SW480 (cell line): ENCODE measurements around the gene CXorf58.

ENCODE experiments used
- DNase-seq: peaks from one replicate; pipeline ENCODE4 v3.0.0-alpha.2; 2016; ENCODE audit warnings: low spot score

Gene CXorf58

DNA sequence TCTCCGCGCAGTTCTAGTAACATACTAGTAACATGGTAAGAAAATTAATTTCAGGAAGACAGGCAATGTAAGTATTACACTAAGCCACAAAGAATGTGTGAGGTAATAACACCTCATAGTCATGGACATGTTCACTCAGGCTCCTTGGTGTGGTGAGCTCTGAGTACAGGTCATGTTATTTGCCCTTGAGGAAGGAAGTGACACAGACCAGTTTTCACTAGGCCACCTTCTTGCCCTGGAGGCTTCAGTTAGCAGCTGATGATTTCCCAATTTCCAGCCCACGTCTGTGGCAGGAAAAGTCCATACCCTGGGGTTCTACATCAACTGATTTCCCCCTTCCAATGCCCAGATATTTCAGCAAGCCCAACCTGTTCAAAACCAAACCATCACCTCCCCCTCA is 6.7 kb upstream of the CXorf58 start:
- peak; percentile 80 for DNase-seq

GRCh38 chrX:23901805-23902204 is 6.0 kb upstream of the CXorf58 start:
- DNase-seq: peak; percentile 90

- DNase-seq: peak; percentile 74
These were observed 5.4 kb upstream of the CXorf58 start for GRCh38 chrX:23902419-23902818.

GRCh38 chrX:23904096-23904495 is 3.7 kb upstream of the CXorf58 start:
- no peak for DNase-seq

GRCh38 chrX:23907111-23907497 is 702 bp upstream of the CXorf58 start:
- peak; percentile 27 for DNase-seq

DNA sequence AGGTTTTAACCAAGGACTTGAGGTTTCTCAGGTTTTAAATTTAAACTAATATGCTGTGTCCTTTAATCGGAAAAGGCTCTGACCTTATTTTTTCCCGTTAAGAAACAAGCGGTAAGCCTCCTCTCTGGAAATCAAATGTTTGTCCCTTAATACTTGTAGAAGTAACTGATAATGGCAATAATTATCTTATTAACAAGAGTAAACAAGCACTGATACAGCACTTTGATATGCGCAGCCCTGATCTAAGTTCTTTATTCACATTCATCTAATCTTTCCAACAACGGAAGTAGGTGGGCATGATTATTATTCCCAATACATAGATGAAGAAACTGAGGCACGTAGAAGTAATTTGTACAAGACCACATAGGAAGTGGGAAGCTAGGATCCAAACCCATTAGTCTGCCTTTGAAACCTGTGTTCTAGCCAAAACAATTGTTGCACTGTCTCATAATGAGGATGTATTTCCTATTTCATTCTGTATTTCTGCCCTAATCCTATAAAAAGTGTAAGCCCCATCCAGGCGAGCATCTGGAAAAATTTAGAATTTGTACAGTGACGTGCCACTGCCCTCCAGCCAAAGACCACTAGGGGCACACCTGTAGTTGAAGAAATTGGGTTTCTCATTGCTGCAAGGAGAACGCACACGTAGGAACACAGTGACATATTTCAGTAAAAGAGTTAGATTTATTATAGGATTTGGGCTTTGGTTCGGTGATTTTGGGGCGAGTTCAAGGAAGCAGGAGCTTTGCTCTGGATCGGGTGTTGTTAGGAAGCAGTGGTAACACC is 606 bp downstream of the CXorf58 start:
- peak; percentile 28 for DNase-seq

DNA sequence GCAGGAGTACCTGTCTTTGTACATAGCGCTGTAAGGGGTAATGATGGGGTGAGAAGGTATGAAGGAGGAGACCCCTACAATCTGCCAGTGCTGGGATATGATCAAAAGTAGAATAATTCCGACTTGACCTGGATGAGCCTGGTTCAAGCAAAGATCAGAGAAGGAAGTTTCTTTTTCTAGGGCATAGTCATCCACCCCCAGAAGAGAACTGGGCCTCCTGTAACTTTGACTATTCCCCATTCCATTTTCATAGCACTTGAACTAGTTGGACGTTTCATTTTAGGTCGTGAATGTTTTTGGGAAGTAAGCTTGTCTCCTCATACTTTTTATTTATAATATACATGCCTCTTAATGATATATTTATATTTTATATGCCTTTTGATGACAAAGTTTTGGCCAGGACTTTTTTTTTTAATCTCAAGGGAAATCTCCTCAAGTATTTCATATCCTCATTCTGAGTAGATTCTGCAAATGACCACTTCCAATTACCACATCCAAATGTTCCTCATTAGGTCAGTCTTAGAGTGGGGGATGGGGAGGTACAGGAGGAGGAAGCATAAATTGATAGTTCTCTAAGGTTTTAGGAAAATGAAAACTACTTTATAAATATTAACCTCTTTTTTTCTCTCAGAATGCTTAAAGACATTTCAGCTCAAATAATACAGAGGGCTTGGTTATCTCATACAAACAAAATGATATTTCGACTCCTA is 3.5 kb downstream of the CXorf58 start:
- DNase-seq: no peak

- DNase-seq: no peak
These were observed 11.3 kb downstream of the CXorf58 start for GRCh38 chrX:23919148-23919547.

DNA sequence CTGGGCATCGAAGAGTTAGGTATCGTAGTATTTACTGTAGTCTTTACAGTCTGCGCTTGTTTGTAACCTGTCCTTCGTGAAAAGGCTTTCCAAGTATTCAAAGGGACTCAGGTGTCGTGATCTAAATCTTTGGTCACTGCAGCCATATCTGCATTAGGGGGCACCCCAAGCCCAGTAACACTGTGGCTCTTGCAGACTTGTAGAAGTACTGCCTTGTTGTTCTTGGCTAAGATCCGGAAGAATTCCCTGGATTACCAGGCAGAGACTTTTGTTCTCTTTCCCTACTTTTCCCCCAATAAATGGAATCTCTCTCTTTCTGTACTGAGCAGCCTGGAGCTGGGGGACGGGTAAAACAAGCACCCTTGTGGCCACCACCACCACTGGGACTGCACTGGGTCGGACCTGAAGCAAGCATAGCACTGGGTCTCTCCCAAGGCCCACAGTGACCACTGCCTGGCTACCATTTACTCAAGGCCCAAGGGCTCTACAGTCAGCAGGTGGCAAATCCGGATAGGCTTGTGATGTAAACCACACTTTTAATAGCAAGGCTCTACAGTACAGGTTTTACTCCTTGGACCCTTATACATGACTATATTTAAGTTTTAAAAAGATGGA is 12.0 kb downstream of the CXorf58 start:
- DNase-seq: no peak

DNA sequence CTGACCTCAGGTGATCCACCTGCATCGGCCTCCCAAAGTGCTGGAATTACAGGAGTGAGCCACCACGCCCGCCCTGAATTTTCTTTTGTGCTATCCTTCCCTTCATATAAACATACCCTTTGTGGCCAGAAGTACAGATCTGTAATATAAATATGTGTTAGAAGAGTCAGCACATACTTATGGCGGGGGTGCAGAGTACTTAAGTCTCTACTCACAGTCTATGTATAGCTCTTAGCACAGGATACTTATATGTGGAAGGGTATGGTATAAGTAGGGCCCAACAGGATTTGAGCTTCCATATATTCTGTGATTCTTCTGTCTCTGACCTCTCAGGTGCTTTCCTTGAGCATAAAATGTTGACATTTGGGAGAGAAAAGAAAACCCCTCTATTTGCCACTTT is 18.2 kb downstream of the CXorf58 start:
- DNase-seq: no peak

DNA sequence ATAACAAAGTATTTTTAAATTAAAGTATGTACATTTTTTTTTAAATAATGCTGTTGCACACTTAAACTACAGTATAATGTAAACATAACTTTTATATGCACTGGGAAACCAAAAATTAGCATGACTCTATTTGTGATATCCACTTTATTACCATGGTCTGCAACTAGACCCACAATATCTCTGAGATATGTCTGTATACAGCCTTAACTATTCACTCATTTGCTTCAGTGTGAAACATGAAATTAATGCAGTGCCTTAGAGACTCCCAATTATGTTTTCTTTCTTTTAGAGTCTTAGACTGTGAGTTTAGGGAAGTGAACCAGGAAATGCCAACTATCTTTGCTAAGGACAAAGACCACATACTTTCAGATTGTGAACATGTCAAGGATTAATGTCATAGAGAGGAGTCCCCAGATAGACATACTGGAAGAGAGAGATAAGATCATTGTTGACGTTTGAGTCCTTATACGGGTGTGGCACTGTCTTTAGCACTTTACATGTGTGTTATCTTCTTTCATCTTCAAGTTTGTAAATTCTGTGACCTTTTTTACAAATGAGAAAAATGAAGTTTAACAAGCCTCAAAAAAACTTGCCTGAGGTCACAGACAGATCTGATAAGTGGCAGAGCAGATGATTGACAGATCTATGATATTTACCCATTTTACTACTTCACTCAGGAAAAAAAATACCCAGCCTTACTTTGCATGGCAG is 23.2 kb downstream of the CXorf58 start:
- DNase-seq: no peak

- no peak for DNase-seq
These were observed 24.2 kb downstream of the CXorf58 start for GRCh38 chrX:23932046-23932445.

DNA sequence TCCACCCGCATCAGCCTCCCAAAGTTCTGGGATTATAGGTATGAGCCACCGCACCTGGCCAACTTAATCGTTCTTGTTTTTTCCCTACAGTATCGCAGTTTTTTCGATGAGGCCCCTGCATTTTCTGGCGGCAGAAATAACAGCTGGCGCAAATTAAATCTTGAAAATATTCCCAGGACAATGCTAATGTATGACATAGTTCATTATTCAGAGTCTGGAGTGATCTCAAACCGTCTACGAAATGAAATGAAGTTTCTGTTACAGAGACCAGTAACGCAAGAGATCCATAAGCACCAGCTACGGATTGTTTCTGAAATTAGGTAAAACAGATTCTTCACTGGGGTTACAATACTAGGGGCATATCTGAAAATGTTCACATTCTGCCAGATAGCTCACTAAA is 27.3 kb downstream of the CXorf58 start:
- no peak for DNase-seq

- no peak for DNase-seq
These were observed 28.4 kb downstream of the CXorf58 start for GRCh38 chrX:23936180-23936579.

DNA sequence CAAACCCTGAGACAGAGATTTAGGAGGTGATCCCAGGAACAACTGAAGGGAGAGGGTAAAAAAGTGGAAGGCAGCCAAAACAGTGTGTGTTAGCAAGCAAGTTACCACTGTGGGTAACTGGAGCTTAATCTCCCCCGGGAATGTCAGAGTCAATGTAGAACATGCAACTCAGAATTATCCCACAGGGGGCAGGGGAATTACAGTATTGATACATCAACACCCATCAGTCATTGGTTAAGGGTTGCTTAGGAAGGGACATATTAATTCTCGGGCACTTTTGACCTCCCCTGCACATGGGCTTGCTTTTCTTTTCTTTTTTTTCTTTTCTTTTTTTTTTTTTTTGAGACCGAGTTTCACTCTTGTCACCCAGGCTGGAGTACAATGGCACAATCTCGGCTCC is 29.3 kb downstream of the CXorf58 start:
- DNase-seq: no peak

GRCh38 chrX:23938690-23939089 is 30.9 kb downstream of the CXorf58 start:
- no peak for DNase-seq

- DNase-seq: no peak
These were observed 31.4 kb downstream of the CXorf58 start for GRCh38 chrX:23939203-23939602.

GRCh38 chrX:23944234-23944633 is 36.4 kb downstream of the CXorf58 start:
- no peak for DNase-seq

DNA sequence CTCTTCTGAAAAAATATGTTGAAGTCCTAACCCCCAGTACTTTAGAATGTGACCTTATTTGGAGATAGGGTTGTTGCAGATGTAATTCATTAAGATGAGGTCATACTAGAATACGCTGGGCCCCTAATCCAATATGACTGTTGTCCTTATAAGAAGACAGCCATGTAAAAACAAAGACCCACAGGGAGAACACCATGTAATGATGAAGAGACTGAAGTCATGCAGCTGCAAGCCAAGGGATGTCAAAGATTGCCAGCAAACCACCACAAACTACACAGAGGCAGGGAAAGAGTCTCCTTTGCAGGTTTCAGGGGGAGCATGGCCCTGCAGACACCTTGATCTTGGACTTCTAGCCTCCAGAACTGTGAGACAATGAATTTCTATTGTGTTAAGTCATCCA is 37.4 kb downstream of the CXorf58 start:
- DNase-seq: no peak

GRCh38 chrX:23952391-23952790 is 44.6 kb downstream of the CXorf58 start:
- DNase-seq: no peak

GRCh38 chrX:23952984-23953907 is 45.4 kb downstream of the CXorf58 start:
- no peak for DNase-seq

GRCh38 chrX:23953908-23954269 is 46.1 kb downstream of the CXorf58 start:
- no peak for DNase-seq
